IgD-negative memory B cell (primary cell): ENCODE results near the gene TMEM175. TPM values are rescaled to one million over a fixed set of nuclear protein-coding genes. Genes with fewer than 3 reads are reported as not detected.

ENCODE experiments used
- H3K27ac Mint-ChIP-seq, 3 donors: one replicate each; pipeline ENCODE4 v1.8.0; 2020 to 2022; ENCODE audit warnings: mild to moderate bottlenecking in 3 of 3, mixed read lengths in 3 of 3, moderate library complexity in 1 of 3
- H3K27me3 Mint-ChIP-seq: one replicate; pipeline ENCODE4 v1.8.0; 2021; ENCODE audit warnings: mixed read lengths
- H3K36me3 Mint-ChIP-seq: one replicate; pipeline ENCODE4 v1.8.0; 2020; ENCODE audit warnings: mild to moderate bottlenecking, mixed read lengths
- H3K4me1 Mint-ChIP-seq, 3 donors: one replicate each; pipeline ENCODE4 v1.8.0; 2020 to 2022; ENCODE audit warnings: mixed read lengths in 3 of 3, mild to moderate bottlenecking in 1 of 3
- H3K4me3 Mint-ChIP-seq, 4 donors: one replicate each; pipeline ENCODE4 v1.8.0; 2020 to 2022; ENCODE audit warnings: mild to moderate bottlenecking in 4 of 4, mixed read lengths in 4 of 4, moderate library complexity in 3 of 4
- H3K9me3 Mint-ChIP-seq, 3 donors: one replicate each; pipeline ENCODE4 v1.8.0; 2020 to 2021; ENCODE audit warnings: mixed read lengths in 3 of 3, mild to moderate bottlenecking in 1 of 3
- polyA plus RNA-seq: library from polyadenylated mRNA; unstranded; fragments of 300-500 nt; fragmentation: Illumina TruSeq; gene quantifications from one replicate; pipeline ENCODE4 v1.2.3, GENCODE V29; 2021

Gene TMEM175
- polyA plus RNA-seq, 1 donor from 2014 or later, result 20.0 TPM

- no peaks in the 10 kb centered on the region for H3K4me1 Mint-ChIP-seq
- H3K4me3 Mint-ChIP-seq, result no peak overlapping the region
- H3K27me3 Mint-ChIP-seq, result no peaks in the 10 kb centered on the region
- H3K27ac Mint-ChIP-seq, result no peak overlapping the region
- H3K9me3 Mint-ChIP-seq, result no peaks in the 10 kb centered on the region
- peaks cover 5% of the 10 kb centered on the region for H3K36me3 Mint-ChIP-seq
These were observed 21.3 kb downstream of the TMEM175 start for GRCh38 chr4:953574-953915.

- no peaks in the 10 kb centered on the region for H3K4me1 Mint-ChIP-seq
- peaks cover 5% of the 10 kb centered on the region for H3K36me3 Mint-ChIP-seq
- H3K27me3 Mint-ChIP-seq, result no peaks in the 10 kb centered on the region
- H3K27ac Mint-ChIP-seq, result no peak overlapping the region
- H3K4me3 Mint-ChIP-seq, result no peak overlapping the region
- H3K9me3 Mint-ChIP-seq, result peaks cover 0 to 2% (median 0%) of the 10 kb centered on the region in 3 donors
These were observed 22.2 kb downstream of the TMEM175 start for GRCh38 chr4:954211-955020.

- H3K4me3 Mint-ChIP-seq, result no peak overlapping the region
- H3K36me3 Mint-ChIP-seq, result peaks cover 5% of the 10 kb centered on the region
- no peaks in the 10 kb centered on the region for H3K27me3 Mint-ChIP-seq
- H3K4me1 Mint-ChIP-seq, result no peaks in the 10 kb centered on the region
- H3K9me3 Mint-ChIP-seq, result peaks cover 0 to 2% (median 0%) of the 10 kb centered on the region in 3 donors
- H3K27ac Mint-ChIP-seq, result no peak overlapping the region
These were observed 23.1 kb downstream of the TMEM175 start for GRCh38 chr4:955161-955921.

- Mint-ChIP-seq H3K27me3 (no peaks in the 10 kb centered on the region), H3K27ac (no peak overlapping the region), H3K4me3 (no peak overlapping the region), H3K9me3 (peaks cover 0 to 2% (median 0%) of the 10 kb centered on the region in 3 donors), H3K4me1 (no peaks in the 10 kb centered on the region), H3K36me3 (peaks cover 5% of the 10 kb centered on the region)
These were observed 23.7 kb downstream of the TMEM175 start for GRCh38 chr4:955931-956381.

GRCh38 chr4:956531-957230 is 24.4 kb downstream of the TMEM175 start:
- Mint-ChIP-seq H3K4me1 (no peaks in the 10 kb centered on the region), H3K27ac (no peak overlapping the region), H3K9me3 (peaks cover 0 to 2% (median 0%) of the 10 kb centered on the region in 3 donors), H3K27me3 (no peaks in the 10 kb centered on the region), H3K36me3 (peaks cover 5% of the 10 kb centered on the region), H3K4me3 (no peak overlapping the region)

GRCh38 chr4:957231-957580 is 24.9 kb downstream of the TMEM175 start:
- Mint-ChIP-seq H3K27me3 (no peaks in the 10 kb centered on the region), H3K27ac (no peak overlapping the region)

GRCh38 chr4:957581-958313 is 25.5 kb downstream of the TMEM175 start:
- Mint-ChIP-seq H3K4me1 (no peaks in the 10 kb centered on the region), H3K4me3 (no peak overlapping the region), H3K27me3 (no peaks in the 10 kb centered on the region), H3K9me3 (peaks cover 0 to 2% (median 0%) of the 10 kb centered on the region in 3 donors), H3K27ac (no peak overlapping the region), H3K36me3 (peaks cover 5% of the 10 kb centered on the region)

More at GRCh38 chr4:957231-957580, 24.9 kb downstream of the TMEM175 start:
- Mint-ChIP-seq H3K4me3 (no peak overlapping the region), H3K9me3 (peaks cover 0 to 2% (median 0%) of the 10 kb centered on the region in 3 donors), H3K4me1 (no peaks in the 10 kb centered on the region), H3K36me3 (peaks cover 5% of the 10 kb centered on the region)

GRCh38 chr4:958314-958665 is 26.0 kb downstream of the TMEM175 start:
- H3K4me3 Mint-ChIP-seq, result no peak overlapping the region
- H3K9me3 Mint-ChIP-seq, result peaks cover 0 to 2% (median 0%) of the 10 kb centered on the region in 3 donors
- H3K27ac Mint-ChIP-seq, result peak overlapping the region in 1 of 3 donors; percentile 56
- no peaks in the 10 kb centered on the region for H3K27me3 Mint-ChIP-seq
- no peaks in the 10 kb centered on the region for H3K4me1 Mint-ChIP-seq
- peaks cover 5% of the 10 kb centered on the region for H3K36me3 Mint-ChIP-seq

- H3K4me1 Mint-ChIP-seq, result no peaks in the 10 kb centered on the region
- peak overlapping the region in 1 of 4 donors; percentile 39 for H3K4me3 Mint-ChIP-seq
- peaks cover 5% of the 10 kb centered on the region for H3K36me3 Mint-ChIP-seq
- H3K9me3 Mint-ChIP-seq, result peaks cover 0 to 2% (median 0%) of the 10 kb centered on the region in 3 donors
- peak overlapping the region in 1 of 3 donors; percentile 56 for H3K27ac Mint-ChIP-seq
- no peaks in the 10 kb centered on the region for H3K27me3 Mint-ChIP-seq
These were observed 26.6 kb downstream of the TMEM175 start for GRCh38 chr4:958696-959337.

- Mint-ChIP-seq H3K4me3 (peak overlapping the region in 1 of 4 donors; percentile 12), H3K27me3 (no peaks in the 10 kb centered on the region), H3K9me3 (peaks cover 0 to 2% (median 0%) of the 10 kb centered on the region in 3 donors), H3K36me3 (peaks cover 5% of the 10 kb centered on the region), H3K27ac (no peak overlapping the region), H3K4me1 (no peaks in the 10 kb centered on the region)
These were observed 27.3 kb downstream of the TMEM175 start for GRCh38 chr4:959338-960139.

- Mint-ChIP-seq H3K27me3 (no peaks in the 10 kb centered on the region), H3K9me3 (peaks cover 0 to 2% (median 0%) of the 10 kb centered on the region in 3 donors), H3K27ac (no peak overlapping the region), H3K4me3 (no peak overlapping the region), H3K36me3 (peaks cover 2% of the 10 kb centered on the region), H3K4me1 (no peaks in the 10 kb centered on the region)
These were observed 27.9 kb downstream of the TMEM175 start for GRCh38 chr4:960140-960635.

- no peak overlapping the region for H3K4me3 Mint-ChIP-seq
- no peak overlapping the region for H3K27ac Mint-ChIP-seq
- no peaks in the 10 kb centered on the region for H3K27me3 Mint-ChIP-seq
- peaks cover 0 to 2% (median 0%) of the 10 kb centered on the region in 3 donors for H3K9me3 Mint-ChIP-seq
- H3K36me3 Mint-ChIP-seq, result peaks cover 2% of the 10 kb centered on the region
- no peaks in the 10 kb centered on the region for H3K4me1 Mint-ChIP-seq
These were observed 28.5 kb downstream of the TMEM175 start for GRCh38 chr4:960636-961350.
